GM21576 (cell line): Measurements from ENCODE around the gene CPLANE1.
"Not testable (repeated sequence)": the region's sequence is repeated elsewhere in the genome, so short reads cannot be mapped to it uniquely, and the experiment has no call there.

ENCODE experiments used
- ATAC-seq: cut with Tn5 transposase; IDR thresholded peaks from one replicate; pipeline ENCODE4 v1.9.1; 2021; ENCODE audit warnings: mild to moderate bottlenecking, moderate library complexity; ENCODE audit not compliant: unreplicated experiment

CPLANE1 gene

GRCh38 chr5:37208883-37209797, 40.0 kb downstream of the CPLANE1 start:
- no peak for ATAC-seq

- ATAC-seq, result no peak
Observed at GRCh38 chr5:37207802-37208201, 41.4 kb downstream of the CPLANE1 start.

DNA sequence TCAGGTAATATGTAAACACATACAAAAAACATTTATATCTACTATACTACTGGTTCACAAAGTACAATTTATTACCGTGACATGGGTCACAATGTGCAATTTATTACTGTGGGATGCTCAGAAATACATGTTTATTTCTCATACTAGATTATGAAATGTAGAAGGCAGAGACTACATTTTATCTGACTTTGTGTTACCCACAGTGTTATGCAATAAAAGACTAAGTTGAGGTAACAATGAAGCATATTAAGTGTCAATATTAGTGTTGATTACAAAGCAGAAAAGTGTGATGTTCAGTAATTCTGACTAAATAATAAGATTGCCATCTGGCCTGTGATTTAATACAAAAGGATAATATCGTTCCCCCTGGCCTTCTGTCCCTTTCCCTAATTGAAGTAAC, 42.4 kb downstream of the CPLANE1 start:
- ATAC-seq, result no peak

DNA sequence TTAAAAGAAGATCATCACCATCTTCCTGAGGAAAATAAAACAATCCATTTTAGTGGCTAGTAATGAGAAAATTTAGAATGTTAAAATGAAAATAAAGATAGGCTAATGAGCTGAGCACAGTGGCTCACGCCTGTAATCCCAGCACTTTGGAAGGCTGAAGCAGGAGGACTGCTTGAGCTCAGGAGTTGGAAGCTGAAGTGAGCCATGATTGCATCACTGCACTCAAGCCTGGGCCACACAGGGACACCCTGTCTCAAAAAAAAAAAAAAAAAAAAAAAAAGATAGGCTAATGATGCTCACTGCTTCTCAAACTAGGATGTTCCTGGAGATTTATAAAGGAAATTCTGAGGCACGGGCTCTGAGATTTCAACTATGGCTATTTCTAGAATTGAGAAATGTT, 50.3 kb downstream of the CPLANE1 start:
- no peak for ATAC-seq

DNA sequence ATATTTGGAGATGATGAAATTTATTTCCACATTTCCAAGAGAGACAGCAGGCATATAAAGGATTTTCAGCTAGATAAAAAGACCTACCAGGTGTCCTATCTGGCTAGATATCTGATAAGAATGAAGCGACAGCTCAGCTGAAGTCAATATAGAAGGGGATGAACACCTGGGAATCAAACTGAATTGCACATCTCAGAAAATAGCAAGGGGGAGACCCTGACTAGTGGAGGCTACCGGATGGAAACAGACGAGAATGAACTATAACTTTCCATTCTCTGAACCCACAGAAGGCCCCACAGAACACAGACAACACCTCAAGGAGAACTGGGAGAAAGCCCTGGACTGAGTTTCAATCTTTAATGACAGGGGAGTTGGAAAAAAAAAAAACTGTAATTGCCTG, 51.1 kb downstream of the CPLANE1 start:
- ATAC-seq, result peak; percentile 45

GRCh38 chr5:37197340-37198050, 51.7 kb downstream of the CPLANE1 start:
- ATAC-seq, result peak; percentile 93

DNA sequence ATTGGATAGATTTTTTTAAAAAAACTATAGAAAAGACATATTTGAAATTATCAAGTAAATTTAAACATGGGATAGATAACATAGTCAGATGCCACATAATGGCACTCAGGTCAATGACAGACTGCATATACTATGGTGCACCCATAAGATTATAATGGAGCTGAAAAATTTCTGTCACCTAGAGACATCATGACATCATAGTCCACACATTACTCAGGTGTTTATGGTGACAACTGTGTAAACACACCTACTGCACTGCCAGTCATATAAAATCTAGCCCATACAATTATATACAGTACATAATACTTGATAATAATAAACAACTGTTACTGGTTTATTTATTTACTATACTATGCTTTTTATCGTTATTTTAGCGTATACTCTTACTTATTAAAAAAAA, 58.6 kb downstream of the CPLANE1 start:
- ATAC-seq, result no peak

- ATAC-seq, result no peak
Observed at GRCh38 chr5:37189355-37189754, 59.8 kb downstream of the CPLANE1 start.

DNA sequence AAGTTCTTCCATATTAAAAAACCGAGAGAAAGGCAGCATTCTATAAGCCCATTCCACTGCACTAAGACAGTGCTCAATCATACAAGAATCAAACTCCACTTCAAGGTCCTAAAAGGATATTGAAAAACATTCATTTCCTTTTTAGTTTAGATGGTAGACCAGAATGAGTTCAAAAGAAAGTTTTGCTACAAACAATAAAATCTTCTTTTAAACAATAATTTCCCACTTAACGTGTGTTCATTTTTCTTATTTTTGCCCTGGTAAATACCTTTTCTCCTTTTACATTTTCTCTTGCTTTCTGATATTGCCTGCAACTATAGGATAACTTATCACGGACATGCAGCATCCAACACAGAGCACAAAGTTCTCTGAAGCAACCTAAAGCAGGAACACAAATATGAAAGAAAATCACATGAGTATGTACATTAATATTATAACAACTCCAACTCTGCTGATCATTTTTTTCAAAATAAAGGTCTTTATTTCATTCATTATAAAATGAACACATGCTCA, 61.7 kb downstream of the CPLANE1 start:
- ATAC-seq, result no peak

- peak; percentile 87 for ATAC-seq
Observed at GRCh38 chr5:37184748-37185364, 64.3 kb downstream of the CPLANE1 start.

DNA sequence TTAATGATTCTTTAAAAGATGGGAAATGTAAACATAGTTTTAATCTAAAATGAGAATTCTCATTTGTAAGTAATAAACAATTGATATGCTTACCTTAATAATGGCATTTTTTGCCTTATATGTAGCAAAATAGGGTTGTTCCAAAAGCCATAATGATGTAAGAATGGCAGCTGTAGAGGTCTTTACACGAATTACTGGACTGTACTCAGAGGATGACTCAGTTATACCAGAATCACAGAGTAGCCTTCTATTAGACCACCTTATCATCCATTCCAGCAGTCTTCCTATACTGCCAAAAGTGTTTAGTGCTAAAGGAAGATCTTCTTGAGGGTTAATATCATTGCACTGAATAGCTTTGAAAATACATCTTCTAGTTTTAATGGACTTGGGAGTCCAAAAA, 66.5 kb downstream of the CPLANE1 start:
- no peak for ATAC-seq

DNA sequence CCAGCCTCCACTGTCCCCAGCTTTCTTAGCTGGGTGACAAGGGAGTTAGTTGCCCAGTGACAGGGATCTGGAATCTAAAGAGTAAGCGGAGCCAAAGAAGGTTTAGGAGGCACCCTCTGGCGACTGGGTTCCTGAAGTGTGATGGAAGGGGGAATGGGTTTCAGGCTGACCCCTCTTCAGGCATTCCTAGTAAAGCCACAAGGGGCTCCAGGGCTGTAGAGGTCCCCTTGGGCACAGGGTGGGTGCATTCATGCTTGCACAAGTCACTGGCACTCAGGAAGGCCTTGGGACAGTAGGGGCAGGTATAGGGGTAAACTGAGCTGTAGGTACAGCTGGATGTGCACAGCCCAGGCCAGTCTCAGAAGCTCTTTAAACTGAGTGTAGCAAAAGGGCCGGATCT, 74.2 kb downstream of the CPLANE1 start:
- ATAC-seq, result no peak

DNA sequence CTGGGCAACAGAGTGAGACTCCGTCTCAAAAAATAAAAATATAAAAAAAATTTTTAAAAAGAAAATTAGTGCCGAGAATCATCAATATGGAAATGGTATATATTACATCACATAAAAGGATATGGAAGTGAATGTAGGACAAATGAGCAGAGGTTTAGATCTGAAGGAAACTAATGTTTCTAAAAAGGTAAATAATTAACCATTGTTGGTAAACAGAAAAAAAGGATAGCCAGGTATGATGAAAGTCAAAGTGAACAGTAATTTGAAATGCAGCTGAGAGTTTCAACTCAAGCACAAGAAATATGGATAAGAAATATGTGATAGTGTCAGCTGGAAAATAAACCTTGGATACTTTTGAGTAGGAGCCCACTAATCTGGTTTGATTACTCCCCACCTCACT, 76.2 kb downstream of the CPLANE1 start:
- ATAC-seq, result no peak

DNA sequence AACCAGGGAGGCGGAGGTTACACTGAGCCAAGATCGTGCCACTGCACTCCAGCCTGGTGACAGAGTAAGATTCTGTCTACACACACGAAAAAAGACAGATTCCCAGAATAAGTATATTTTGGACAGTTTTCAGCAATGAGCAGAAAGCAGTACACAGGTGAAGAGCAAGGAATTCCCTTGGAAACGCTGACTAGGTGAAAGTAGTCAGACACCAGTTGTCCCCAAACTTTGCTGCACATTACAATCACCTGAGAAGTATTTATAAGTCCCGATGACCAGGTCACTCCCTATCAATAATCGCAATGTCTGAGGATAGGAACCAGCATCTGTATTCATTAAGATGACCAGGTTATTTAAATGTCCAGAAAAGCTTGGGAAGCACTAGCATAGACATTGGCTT, 78.3 kb downstream of the CPLANE1 start:
- no peak for ATAC-seq

GRCh38 chr5:37166197-37166596, 83.0 kb downstream of the CPLANE1 start:
- no peak for ATAC-seq

- no peak for ATAC-seq
Observed at GRCh38 chr5:37165761-37166160, 83.4 kb downstream of the CPLANE1 start.

GRCh38 chr5:37153661-37154060, 95.5 kb downstream of the CPLANE1 start:
- ATAC-seq, result no peak

- no peak for ATAC-seq
Observed at GRCh38 chr5:37146896-37147295, 102.3 kb downstream of the CPLANE1 start.

DNA sequence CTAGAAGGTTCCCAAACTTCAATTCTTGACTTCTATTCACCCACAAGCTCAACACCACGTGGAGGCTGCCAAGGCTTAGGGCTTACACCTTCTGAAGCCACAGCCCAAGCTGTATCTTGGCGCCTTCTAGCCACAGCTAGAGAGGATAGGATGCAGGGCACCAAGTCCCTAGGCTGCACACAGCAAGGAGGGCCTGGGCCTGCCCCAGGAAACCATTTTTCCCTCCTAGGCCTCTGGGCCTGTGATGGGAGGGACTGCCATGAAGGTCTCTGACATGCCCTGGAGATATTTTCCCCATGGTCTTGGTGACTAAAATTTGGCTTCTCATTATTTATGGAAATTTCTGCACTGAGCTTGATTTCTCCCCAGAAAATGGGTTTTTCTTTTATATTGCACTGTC, 112.5 kb downstream of the CPLANE1 start:
- no peak for ATAC-seq

GRCh38 chr5:37135312-37135711, 113.9 kb downstream of the CPLANE1 start:
- ATAC-seq, result not testable (repeated sequence)

DNA sequence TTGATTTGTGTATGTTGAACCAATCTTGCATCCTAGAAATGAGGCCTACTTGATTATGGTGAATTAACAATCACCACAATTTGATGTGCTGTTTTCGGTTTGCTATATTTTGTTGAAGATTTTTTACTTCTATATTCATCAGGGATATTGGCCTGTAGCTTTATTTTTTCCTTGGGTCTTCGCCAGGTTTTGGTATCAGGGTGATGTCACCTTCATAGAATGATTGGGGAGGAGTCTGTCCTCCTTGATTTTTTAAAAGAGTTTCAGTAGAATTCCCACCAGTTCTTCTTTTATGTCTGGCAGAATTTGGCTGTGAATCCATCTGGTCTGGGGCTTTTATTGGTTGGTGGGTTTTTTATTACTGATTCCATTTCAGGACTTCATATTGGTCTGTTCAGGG, 115.2 kb downstream of the CPLANE1 start:
- ATAC-seq, result no peak

DNA sequence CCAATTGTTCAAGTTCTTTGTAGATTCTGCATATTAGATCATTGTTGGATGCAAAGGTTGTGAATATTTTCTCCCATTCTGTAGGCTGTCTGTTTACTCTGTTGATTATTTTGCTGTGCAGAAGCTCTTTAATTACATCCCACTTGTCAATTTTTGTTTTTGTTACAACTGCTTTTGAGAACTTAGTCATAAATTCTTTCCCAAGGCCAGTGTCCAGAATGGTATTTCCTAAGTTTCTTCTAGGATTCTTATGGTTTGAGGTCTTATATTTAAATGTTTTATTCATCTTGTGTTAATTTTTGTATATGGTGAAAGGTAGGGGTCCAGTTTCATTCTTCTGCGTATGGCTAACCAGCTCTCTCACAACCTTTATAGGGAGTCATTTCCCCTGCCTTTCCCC, 116.5 kb downstream of the CPLANE1 start:
- ATAC-seq, result no peak
